NCI-H146 treated with DMSO at 0.1 percent for 48 hours (cell line): ENCODE results near the gene DAZAP1.
"Not testable (repeated sequence)": the region's sequence is repeated elsewhere in the genome, so short reads cannot be mapped to it uniquely, and the experiment has no call there.

Experiments used
- DNase-seq: peaks from one replicate; lab custom pipeline; 2025; ENCODE audit not compliant: unreplicated experiment; lab: John Stamatoyannopoulos, UW

The DAZAP1 gene

DNA sequence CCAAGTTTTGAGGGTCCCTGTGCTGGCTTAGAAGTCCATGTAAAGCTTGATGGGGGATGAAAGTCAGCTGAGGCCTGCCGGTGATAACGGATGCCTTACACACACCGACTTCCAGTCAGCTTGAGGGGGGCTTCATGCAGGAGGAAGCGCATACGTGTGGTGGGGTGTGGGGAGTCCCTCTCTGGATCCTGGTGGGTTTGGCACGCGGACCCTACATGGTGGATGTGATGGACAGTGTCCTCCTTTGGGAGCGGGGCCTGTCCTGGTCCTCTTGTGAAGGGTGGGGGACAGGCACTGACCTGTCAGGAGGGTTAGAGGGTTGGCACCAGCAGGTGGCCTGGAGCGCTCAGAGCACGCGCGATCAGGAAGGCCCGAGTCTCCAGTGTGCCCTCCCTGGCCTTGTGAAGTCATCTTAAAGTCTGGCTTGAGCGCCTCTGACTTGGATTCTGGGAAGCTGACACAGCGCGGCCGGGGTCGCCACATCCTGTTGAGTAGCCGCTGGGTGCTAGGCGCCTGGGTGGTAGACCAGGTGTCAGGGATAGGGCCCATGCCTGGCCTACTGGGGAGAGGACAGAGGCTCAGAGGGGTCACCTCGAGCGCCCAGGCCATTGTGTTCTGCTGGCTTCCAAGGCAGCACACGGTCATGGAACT, 2.9 kb downstream of the DAZAP1 start:
- no peak for DNase-seq

- no peak for DNase-seq
These were observed 3.4 kb downstream of the DAZAP1 start for GRCh38 chr19:1410789-1411188.

DNA sequence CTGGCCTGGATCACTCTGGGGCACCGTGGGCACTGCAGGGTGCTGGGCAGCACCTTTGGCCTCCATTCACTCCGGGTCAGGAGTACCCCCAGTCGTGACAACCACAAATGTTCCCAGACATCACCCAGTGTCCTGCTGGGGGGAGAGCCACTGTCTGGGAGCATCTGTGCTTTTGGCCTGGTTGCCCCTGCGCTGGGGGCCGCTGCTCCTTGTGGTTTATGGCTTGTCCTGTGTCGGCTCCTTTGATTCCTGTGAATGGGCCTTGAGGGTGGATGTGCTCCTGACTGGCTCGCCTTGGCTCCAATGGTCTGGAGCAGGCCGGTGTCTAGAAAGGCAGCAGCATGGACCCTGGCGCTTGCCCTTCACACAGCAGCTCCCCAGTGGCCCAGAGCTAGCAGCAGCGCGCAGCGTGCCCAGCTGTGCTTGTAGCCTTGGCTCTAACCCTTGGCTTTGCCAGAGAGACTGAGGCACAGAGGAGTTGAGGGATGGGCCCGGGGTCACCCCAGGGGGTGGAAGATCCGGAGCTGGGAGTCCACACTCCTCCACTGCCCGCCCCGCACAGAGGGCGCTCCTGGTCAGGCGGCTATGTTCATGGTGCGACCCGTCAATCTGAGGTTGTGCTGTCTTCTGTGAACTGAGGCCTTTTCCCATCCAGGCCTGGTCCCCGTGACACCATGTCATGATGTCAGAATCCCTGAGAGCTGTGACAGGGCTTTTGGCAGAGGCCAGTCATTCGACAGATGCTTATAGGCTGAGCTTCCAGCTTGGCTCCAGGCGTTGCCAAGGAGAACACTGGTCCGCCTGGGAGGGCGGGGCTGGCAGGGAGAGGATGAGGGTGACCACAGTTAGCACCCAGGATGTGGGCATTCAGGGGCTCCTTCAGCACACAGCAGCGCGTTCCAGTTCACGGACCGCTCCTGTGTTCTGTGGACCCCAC, 4.1 kb downstream of the DAZAP1 start:
- DNase-seq = no peak

DNA sequence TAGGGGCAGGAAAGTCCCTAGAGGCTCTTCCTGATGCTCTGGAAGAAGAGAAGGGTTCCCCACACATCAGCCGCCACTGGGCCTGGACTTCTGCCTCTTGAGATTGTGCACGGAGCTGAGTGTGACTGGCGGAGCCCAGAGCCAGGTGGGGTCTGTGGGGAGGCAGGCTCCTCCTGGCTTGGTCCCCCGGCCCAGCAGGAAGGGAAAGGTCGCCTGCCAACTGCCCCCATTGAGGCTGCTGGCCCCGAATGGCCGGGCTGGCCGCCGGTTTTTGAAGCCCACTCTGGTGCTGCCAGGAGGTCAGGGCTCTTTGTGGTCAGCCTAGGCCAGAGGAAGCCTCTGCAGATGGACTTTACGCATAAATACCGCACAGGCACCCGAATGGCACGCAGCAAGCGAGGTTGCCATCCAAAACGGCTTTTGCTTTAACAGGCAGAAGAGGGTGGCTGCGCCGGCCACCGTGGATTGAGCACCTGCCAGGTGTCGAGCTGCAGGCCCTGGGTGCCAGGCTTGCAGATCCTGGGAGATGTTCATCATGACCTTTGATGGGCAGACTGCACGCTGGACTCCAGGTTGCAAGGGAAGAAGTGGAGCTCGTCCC, 5.0 kb downstream of the DAZAP1 start:
- no peak for DNase-seq

GRCh38 chr19:1412995-1413800, 5.8 kb downstream of the DAZAP1 start:
- no peak for DNase-seq

DNA sequence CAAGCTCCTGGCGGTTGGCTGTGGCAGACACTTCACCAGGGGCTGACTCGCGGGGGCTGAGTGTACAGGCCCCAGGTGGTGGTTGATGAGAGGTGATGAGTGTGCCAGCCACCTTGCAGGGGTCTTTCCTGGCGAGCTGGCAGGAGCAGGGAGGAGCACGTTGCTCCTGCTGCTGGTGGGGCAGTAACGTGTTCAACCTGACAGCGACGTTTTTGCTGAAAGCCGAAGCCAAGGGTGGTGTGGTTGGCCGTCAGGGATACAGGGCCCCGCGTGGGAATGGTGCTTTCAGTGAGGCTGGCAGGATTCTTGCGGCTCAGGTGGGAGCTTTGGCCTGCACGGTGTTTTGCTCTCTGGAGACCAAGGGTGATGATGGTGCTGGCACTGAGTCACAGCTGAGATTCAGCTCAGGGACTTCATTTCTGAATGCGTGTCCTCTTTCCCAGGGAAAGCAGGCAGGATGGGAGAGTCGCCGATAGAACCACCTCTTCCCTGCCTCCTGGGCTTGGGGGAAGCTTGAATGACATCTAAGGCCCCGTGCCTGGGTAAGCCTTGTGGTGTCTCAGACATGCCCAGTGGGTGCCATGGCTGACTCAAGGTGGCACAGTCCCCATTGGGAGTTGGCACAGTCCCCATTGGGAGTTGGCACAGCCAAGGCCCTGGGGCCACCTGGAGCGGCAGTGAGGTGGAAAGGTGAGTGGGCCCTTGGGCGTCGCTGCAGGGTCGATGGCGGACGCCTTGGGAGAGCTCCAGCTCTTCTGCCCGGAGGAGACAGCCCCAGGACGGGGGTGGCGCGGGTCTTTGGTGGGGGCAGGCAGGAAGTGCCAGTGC, 8.8 kb downstream of the DAZAP1 start:
- DNase-seq = no peak

DNA sequence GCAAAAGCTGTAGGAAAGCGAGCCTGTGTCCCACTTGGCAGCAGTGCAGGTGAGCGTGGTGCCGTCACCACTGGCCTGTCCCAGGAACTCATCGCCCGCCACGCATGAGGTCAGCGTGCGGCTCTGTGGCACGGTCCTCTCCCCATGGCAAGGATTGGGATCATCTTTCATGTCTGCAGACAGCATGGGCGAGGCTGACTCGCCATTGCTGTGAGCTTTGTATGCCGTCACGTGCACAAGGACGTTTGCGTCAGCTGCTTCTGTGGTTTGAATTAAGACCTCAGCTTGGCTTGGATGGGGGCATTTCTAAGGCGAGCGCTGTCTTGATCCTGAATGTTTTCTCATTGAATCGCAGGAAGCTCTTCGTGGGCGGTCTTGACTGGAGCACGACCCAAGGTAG, 9.8 kb downstream of the DAZAP1 start:
- DNase-seq = no peak

DNA sequence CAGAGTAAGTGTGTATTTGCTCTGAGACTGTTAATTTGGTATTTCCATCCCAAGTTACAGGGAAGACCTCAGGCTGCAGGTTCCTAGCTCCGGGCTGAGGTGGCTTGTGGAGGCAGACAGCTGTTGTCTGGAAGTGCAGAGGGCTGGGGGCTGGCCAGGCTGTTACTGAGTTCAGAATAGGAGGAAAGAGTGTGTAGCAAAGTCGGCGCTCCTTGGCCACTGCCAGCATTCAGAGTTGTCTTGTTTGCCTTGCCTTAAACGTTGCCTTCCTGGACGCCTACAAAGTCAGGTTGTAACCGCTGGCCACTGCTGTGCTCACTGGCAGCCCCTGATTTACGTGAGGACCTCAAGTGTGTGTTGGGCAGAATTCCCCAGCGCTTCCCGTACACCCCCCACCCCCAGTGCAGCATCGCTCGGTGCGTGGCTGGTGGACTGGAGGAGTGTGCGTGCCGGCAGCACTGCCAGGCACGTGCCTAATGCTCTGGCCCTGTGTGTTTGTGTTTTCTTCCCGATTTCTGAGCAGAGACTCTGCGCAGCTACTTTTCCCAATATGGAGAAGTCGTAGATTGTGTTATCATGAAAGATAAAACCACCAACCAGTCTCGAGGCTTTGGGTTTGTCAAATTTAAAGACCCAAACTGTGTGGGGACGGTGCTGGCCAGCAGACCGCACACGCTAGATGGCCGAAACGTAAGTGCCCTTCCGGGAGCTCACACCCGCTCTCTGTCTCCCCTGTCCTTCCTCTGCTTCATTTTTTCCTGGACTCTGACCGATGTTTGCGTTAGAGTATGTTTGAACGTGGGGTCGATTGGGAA, 10.5 kb downstream of the DAZAP1 start:
- DNase-seq = no peak

GRCh38 chr19:1418496-1418775, 11.1 kb downstream of the DAZAP1 start:
- DNase-seq = no peak

- DNase-seq = no peak
These were observed 11.8 kb downstream of the DAZAP1 start for GRCh38 chr19:1418951-1419738.

DNA sequence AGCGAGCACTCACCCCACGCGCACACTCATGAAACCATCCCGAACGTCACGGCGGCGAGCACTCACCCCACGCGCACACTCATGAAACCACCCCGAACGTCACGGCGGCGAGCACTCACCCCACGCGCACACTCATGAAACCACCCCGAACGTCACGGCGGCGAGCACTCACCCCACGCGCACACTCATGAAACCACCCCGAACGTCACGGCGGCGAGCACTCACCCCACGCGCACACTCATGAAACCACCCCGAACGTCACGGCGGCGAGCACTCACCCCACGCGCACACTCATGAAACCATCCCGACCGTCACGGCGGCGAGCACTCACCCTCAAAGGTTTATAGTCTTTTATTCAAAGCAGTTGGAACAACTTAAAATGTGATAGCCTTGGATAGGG, 12.7 kb downstream of the DAZAP1 start:
- DNase-seq = not testable (repeated sequence)

DNA sequence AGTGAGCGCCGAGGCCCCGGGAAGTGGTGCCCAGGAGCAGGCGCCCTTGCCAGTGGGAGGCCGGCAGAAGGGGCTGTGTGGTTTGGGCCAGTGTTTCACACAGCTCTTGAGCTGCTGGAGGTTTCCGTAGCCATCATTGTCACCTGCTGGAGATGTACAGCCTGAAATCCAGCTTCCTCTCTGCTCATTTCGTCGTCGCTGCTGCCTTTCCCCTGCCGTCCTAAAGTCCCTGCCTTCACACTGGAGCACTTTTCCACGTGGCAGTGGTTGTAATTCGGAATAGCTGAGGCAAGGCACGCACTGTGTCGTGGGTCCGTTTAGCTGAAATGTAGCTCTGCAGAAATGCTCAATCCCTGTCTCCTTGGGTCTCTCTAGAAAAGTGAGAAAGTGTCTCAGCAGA, 13.2 kb downstream of the DAZAP1 start:
- DNase-seq = no peak

DNA sequence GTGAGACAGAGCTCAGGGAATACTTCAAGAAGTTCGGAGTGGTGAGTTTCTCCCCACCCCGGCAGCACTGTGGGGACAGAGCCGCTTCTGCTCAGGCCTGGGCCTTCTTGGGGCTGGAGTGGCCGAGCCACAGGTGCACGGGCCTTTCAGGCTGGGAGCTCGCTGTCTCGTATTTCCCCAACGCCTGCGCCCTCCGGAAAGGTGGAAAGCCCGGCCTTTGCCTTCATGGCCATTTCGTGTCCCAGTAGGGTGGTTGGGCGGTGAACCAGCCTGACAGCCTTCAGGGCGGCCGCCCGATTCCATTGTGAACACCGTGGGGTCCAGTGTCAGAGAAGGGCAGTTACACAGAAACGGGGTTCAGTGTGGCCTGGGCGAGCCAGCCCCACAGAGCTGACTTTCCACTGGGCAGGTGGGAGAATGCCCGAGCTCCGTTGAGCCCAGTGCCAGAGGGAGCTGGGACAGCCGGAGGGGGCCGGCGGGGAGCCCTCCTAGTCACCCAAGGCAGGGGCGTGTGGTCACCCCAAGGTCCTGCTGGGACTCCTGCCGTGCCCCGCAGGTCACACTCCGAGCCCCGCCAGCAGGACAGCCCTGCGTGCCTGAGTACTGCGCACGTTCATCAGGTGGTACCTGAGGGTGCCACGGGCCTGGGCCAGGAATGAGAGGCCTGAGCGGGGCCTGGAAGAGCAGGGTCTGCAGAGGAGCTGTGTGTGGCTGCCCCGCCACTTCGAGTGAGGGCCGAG, 14.0 kb downstream of the DAZAP1 start:
- DNase-seq = no peak

GRCh38 chr19:1421958-1422305, 14.5 kb downstream of the DAZAP1 start:
- no peak for DNase-seq

- DNase-seq = no peak
These were observed 15.0 kb downstream of the DAZAP1 start for GRCh38 chr19:1422360-1422759.

GRCh38 chr19:1422943-1423342, 15.6 kb downstream of the DAZAP1 start:
- DNase-seq = no peak

GRCh38 chr19:1423436-1424191, 16.2 kb downstream of the DAZAP1 start:
- DNase-seq = no peak
